NCI-H1105 treated with DMSO at 0.1 percent for 48 hours (cell line): ENCODE data around the gene EML2.
"Not testable (repeated sequence)": the region's sequence is repeated elsewhere in the genome, so short reads cannot be mapped to it uniquely, and the experiment has no call there.

Experiments
- DNase-seq: peaks from one replicate; lab custom pipeline; 2025; lab: John Stamatoyannopoulos, UW

The EML2 gene

DNA sequence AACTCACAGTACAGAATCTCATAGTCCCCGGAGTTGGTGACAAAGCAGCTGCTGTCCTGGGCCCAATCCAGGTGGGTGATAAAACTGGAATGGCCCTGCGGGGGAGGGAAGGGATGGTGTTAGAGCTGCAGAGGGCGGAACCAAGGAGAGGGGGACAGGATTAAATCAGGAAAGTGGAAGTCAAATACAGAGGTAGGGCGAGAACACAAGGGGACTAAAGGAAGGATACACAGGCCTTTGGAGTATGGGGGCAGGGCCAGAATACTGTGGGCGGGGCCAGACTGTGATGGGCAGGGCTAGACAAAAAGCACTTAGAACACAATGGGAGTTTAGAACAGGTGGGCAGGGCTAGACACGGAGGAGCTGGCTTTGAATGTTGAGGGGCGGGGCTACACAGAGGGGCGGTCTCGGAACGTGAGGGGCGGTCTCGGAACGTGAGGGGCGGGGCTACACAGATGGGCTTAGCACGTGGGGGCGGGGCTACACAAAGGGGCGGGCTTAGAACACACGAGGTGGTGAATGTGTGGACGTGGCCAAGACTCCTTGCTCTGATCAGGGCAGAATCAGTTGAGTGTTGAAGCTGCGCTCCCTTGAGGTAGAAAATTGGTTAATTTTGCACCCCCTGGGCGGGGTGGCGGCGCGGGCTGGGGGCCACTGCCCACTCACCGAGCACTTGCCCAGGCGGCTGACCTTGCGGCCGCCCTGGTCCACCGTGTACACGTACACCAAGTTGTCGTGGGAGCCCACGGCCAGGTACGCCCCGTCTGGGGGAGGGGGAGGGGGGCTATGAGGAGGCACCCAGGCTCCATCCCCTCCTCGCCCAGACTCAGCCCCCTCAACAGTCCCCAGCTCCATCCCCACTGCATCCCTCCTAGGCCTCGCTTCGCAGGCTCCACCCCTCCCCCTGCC, 23.1 kb downstream of the EML2 start:
- DNase-seq = peak; percentile 24

DNA sequence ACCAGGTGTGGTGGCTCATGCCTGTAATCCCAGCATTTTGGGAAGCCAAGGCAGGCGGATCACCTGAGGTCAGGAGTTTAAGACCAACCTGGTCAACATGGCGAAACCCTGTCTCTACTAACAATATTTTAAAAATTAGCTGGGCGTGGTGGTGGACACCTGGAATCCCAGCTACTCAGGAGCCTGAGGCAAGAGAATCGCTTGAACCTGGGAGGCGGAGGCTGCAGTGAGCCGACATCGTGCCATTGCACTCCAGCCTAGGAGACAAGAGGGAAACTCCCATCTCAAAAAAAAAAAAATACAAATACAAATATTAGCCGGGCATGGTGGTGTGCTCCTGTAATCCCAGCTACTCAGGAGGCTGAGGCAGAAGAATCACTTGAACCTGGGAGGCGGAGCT, 24.1 kb downstream of the EML2 start:
- not testable (repeated sequence) for DNase-seq

DNA sequence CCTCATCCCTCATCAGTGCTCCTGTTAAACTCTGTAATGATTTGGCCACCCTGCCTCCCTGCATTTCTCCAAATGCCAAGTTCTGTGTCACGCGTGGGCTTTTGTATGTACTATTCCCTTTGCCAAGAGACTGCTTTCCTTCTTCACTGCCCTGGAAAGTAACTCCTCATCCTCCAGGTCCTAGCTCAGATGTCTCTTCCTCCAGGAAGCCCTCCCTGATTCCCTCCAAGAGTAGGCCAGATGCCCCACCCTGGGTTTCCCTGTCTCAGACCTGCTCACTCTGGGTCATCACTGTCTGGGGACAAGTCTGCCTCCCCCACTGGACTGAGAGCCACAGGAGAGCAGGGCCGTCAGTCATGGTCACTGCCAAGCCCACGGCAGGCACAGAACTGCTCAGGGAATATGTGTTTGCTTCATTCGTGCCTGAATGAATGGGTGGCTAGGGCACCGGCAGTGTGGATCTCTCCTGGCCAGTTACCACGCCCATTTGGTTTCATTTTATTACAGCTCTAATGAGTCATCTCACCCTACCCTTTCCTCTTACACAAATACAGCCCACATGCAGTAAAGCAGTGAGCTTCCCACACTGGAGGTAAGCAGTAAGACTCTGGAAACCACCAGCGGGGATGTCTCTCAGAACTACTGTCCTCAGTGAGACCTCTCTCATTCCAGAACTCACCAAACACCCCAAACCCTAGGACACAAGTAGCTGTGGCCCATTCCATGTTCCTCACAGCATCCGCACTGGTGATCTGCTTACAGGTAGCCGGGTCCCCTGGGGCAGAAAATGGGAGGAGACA, 25.1 kb downstream of the EML2 start:
- no peak for DNase-seq

DNA sequence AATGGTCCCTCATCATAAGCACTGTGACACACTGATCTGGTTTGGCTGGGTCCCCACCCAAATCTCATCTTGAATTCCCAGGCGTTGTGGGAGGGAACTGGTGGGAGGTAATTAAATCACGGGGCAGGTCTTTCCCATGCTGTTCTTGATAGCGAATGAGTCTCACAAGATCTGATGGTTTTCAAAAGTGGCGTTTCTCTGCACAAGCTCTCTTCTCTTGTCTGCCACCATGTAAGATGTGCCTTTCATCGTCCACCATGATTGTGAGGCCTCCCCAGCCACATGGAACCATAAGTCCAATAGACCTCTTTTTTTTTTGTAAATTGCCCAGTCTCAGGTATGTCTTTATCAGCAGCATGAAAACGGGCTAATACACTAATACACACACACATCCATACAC, 30.2 kb downstream of the EML2 start:
- no peak for DNase-seq

DNA sequence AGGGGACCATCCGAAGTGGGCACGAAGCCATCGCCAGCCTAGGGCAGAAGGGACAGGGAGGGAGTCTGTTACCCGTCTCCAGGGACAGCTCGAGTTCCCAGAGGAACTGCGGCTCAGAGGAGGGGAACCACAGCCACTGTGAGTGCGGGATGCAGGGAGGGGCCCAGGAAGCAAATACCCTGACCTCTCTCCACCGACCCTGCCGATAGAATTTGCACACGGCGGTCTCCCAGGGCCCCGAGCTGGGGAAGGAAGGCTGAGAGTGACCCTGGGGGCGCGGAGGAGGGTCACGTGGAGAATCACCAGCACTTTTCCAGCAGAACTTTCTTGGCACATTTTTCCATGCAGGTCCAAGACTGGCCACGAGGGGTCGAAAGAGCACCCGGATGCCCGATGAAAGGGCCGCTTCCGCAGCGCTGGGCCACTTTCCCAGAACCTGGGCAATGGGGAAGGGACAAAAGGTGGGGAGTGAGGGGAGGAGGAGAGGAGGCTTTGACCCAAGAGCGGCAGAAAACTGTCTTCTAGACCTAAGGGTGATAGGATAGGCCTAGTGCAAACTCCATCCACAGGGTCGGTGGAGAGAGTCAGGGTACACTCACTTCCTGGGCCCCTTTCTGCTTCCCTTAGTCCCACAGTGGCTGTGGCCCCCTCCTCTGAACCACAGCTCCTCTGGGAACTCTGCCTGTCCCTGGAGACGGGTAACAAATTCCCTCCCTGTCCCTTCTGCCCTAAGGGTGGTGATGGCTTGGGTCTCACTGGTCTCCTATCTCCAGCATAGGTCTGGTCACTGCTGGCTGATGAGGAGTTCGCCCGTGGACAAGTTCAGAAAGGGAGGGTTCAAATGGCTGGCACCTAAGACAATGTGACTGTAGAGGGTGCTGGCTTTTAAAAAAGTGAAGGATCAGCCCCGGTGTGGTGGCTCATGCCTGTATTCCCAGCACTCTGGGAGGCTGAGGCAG, 31.8 kb downstream of the EML2 start:
- DNase-seq = peak; percentile 56

DNA sequence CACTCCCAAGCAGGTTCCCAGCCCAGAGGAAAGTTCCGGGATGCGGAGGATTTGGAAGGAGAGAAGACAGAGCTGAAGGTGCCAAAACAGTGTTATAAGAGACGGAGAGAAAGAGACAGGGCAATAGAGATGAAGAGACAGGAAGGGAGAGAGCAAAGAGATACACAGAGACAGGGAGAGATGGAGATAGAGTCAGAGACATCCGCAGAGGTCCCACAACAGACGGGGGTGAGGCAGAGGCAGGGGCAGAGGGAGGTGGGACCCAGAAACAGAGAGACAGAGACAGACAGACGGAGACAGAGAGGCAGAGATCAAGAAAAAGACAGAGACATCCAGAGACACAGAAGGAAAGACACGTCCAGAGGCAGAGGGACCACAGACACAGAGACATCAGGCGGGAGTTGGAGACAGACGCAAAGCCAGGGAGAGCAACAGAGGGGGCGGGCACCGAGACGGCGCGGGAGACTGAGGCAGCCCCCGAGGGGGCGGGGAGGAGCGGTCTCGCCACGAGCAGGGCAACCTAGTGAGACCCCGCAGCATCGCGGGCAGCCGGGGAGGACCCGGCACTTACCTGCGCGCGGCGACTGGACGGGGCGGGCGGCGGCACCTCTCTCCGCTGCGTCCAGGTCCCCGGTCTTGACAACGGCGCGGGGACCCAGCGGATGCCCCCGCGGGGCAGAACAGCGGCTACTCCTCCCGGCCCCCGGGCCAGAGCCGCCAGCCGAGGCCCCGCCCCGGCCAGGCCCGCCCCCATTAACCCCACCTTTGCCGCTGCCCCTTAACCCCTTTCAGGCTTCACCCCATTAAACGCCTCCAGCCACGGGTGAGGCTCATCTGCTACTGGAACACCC, 37.4 kb downstream of the EML2 start, which contains the start of gene GPR4:
Gene GPR4, minus strand, starts transcription at position 689 of the 851 bp plus-strand sequence. CDS start 10,346 bp downstream, outside the sequence.
- DNase-seq = peak; percentile 16

DNA sequence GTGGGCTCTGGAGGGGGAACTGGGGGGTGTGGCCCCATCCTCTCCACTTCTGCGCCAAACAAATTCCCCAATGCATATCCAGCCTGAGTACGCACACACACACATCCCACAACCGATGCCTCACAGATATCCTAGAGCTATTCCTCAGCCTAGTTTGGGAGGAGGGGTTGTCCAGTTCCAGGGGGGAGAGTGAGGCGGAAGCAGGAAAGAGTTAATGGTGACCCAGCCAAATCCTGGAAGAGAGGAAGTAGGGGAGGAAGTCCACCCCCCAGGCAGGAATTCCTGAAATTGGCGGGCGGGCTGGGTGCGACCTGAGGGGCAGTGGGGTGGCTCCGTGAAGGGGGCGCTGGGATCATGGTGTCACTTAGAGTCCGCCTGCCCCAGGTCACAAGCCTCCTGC, 38.1 kb downstream of the EML2 start:
- no peak for DNase-seq

DNA sequence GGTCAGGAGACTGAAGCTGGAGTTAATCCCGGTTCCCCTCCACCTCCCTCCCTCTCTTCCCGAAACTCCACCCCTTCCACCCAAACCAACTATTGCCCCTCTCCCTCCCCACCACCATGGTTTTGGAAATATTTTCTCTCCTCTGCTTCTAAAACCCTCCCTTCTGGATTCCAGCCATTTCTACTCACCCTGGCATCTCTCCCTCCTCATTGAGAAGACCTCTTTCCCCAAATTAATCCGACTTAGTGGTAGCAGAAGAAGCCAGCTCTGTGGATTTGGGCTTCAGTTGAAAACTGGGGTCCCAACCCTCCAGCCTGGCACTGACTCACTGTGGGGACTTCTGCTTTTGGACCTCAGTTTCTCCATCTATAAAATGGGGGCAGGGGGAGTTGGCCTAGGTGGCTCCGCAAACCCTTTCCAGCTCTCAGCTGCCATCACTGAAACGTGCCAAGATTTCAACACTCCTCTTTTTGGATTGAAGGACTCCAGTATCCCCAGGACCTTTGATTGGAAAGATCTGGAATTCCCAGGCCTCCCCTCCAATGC, 38.8 kb downstream of the EML2 start:
- DNase-seq = no peak

DNA sequence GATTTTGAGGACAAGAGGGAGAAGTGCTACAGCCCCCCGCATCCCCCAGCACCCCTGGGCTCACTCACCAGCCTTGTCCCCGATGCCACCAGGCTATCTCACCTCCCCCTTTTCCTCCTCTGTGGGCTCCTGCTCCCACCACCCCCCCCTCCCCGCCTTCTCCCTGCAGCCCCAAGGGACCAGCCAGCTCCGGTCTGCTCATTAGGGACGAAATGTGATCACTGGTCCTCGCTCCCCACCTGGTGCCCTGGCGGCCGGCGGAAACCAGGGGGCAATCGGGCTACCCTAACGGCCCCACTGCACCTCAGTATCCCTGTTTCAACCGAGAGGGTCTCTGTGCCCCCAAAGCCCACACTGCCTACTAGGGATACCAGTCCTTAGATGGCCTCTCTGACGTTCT, 39.9 kb downstream of the EML2 start:
- no peak for DNase-seq

DNA sequence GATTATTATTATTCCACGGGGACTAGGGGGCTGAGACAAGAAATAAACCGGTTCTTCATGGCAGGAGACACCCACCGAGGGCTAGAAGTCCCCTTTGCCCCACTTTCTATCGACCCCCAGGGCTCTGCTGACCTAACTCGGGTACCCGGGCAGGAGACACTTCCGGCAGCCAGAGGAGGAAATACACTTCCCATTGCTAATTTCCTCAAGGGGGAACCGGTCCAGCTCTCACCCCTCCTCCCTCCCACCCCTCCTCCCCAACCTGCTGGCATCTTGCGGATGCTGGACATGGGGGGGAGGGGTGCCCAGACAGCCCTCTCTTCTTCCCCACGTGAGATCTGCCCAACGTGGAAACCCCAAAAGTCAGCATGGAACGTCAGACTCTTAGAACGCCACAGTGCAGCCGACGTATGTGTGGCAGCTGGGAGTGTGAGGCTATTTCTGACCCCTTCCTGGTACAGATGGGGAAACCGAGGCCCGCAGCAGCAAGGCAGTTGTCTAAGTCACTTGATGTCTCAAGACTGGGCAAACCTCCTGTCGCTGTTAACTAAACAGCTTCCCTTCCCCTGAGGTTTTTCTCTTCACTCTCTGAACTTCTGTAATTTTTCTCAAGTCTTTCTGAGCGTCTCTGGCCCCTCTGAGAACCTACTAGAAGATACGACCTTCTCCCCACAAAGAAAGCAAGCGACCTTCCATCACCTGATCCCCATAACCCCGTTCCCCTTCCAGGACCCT, 40.8 kb downstream of the EML2 start:
- no peak for DNase-seq

DNA sequence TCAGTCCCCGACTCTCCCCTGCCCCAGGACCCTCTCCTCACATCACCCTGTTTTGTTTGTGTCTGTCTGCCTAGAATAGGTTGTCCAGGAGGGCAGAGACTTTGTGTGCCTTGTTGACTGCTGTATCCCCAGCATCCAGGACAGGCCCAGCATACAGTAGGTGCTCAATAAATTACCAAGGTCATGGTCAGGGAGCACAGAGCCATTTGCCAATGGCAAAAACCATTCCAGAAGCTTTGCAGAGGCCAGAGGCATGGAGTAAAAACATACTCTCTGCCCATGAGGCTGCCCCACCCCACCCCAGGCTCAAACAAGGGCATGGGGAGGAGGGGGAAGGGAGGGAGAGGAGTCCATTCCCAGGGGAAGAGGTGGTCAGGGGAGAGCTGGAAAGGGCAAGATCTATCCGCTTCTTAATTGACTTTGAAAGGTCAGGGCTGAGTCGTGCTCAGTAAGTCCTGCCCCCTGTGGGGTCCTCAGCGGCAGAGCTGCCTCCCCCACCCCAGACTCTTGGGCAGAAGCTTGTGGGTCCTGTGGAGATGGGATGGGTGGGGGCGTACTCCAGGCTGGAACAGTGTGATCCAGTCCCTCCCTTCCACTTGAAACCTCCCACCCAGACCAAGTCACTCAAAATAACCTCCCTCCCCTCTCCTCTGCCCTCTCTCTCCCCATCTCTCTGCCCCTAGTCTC, 41.6 kb downstream of the EML2 start:
- no peak for DNase-seq

DNA sequence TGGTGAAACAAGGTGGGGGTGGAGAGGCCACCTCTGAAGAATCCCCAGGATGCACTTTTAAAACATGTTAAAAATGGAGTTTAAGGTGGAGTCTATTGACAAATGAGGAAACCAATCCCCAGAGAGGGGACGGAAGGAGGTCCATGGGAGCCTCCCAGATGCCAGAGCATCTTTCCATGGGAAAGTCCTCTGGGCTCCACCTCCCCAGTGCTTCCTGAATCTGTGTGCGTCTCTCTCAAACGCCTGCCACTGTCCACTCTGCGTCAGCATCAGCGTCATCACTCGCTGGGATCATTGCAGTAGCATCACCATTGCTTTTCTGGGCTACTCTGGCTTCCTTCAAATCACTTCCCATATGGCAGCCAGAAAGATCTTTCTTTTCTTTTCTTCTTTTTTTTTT, 43.4 kb downstream of the EML2 start:
- no peak for DNase-seq

DNA sequence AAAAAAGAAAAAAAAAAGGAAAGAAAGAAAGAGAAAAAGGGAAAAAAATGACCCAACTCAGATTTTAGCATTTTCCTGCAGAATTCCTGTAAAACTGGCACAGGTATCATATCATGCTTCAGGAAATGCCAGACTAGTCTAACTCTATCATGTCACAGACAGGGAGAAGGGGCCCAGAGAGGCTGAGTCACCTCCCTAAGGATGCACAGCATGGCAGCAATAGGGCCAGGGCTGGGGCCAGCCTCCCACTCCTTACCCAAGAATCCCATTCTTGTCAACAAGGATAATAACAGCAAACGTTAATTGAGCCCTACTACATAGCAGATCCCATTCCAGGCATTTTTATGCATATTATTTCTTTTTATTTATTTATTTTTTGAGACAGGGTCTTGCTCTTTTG, 45.7 kb downstream of the EML2 start:
- no peak for DNase-seq

DNA sequence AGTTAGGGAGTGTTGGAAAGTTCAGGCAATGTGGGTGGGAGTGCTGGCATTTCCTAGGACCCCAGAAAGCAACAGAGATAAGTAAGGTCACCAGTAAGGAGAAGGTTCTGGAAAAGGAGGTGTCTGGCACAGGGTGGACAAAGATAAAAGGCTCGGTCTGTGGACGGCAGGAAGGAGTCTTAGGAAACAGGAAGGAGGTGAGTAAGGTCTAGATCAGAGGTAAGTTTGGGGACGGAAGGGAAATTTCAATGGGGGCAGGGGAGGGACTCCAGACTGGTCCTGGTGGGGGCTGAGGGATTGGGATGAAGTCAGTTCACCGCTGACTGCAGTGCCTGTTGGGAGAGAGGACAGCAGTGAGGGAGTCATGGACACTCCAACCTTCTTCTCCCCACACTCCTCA, 46.8 kb downstream of the EML2 start:
- DNase-seq = no peak

DNA sequence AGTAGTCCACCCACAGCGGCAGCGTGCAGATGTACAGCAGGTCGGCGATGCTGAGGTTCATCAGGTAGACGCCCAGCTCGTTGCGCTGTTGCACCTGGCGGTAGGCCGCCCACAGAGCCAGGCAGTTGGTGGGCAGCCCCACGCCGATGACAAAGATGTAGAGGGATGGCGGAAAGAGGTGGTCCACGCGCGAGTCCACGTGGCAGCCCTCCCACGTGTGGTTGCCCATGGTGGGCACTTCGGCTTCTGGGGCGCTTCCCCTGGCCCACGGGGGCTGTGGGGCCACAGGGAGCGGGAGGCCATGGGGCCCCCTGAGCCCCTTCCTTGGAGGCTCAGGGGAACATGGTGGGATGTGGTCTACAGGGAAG, 47.6 kb downstream of the EML2 start:
- no peak for DNase-seq

DNA sequence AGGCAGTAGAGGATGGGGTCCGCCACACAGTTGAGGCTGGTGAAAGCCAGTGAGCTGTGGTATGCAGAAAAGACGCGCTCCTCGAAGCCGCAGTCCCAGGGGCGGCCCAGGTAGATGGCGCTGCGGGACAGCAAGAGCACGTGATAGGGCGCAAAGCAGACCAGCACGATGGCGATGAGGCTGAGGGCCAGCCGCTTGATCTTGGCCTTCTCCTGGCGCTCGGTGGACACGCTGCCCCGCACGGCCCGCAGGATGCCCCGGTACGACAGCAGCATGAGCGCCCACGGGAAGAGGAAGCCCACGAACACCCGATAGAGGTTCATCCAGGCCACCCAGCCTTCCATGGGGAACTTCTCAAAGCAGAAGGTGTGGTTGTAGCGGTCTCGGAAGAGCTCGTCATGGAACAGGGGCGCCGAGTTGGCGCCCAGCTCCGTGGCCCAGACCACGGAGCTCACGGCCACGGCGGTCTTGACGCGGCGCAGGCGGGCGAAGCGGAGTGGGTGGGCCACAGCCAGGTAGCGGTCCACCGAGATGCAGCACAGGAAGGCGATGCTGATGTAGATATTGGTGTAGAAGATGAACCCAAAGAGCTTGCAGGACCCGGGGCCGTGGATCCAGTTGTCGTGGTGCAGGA, 48.1 kb downstream of the EML2 start:
- no peak for DNase-seq

DNA sequence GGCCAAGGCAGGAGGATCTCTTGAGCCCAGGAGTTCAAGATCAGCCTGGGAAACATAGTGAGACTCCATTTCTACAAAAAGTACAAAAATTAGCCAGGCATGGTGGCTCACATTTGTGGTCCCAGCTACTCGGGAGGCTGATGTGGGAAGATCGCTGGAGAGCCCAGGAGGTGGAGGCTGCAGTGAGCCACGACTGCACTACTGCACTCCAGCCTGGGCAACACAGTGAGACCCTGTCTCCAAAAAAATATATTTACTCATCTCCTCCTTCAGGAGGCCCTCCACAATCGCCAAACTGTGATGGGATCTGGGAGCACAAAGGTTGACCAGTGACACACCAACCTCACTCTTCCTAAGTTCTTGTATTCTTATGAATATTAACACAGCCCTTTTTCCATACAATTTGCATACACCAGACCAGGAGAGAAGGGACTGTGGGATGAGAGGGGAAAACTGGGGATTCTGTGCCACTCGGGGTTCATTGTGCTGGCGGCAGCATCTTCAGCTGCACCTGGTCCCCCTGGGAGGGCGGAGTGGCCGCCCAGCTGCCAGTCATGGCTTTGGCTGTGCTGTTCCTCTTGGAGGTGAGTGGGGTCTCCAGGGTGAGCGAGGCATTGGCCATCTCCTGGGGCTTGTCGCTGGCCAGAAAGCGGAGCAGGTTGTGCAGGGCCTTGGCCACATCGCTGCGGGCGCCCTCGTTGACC, 48.7 kb downstream of the EML2 start:
- no peak for DNase-seq

DNA sequence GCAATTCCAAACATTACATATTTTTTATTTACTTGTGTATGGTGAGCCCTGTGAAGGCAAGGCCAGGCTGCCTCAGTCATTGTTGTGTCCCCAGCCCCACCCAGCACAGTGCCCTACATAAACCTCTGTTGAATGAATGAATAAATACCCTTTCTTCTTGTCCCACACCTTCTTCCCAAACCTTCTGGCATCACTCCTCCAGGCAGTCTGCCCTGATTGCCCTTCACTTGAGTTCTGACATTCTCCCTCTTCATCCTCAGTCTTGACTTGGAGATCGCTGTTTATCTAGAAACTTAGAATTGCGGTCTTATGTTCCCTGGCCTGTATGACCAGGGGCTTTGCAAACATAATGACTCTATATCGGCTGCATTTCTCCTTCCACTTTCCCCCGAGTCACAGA, 49.4 kb downstream of the EML2 start:
- DNase-seq = no peak
